KMS-11 (cell line): ENCODE results near the gene RTN4.
A peak's percentile ranks its signal among the peaks of the same experiment; 100 is the strongest.

Experiments
- H2AFZ ChIP-seq: fragments of 200-600 bp; sonication (generic); 2 replicates; pipeline ENCODE4 v1.6.1; 2016; ENCODE audit warnings: antibody characterized with exemption, mixed run types, low read depth
- H3K27ac ChIP-seq: fragments of 200-600 bp; sonication (generic); 2 replicates; pipeline ENCODE4 v1.6.1; 2016; ENCODE audit warnings: mild to moderate bottlenecking, mixed run types
- H3K27me3 ChIP-seq: fragments of 200-600 bp; sonication (generic); 2 replicates; pipeline ENCODE4 v1.6.1; 2017; ENCODE audit warnings: mild to moderate bottlenecking, low read depth, mixed run types, moderate library complexity; ENCODE audit not compliant: insufficient read depth
- H3K36me3 ChIP-seq: fragments of 200-600 bp; sonication (generic); 2 replicates; pipeline ENCODE4 v1.6.1; 2017; ENCODE audit warnings: mild to moderate bottlenecking, mixed run types; ENCODE audit not compliant: insufficient read depth
- H3K4me1 ChIP-seq: fragments of 200-600 bp; sonication (generic); 2 replicates; pipeline ENCODE4 v1.6.1; 2016; ENCODE audit warnings: mild to moderate bottlenecking, low read depth, mixed run types; ENCODE audit not compliant: poor library complexity, severe bottlenecking
- H3K4me2 ChIP-seq: fragments of 200-600 bp; sonication (generic); 2 replicates; pipeline ENCODE4 v1.7.0; 2016; ENCODE audit warnings: mild to moderate bottlenecking, mixed run types
- H3K4me3 ChIP-seq: fragments of 200-600 bp; sonication (generic); IDR thresholded peaks from 2 replicates; pipeline ENCODE4 v1.6.1; 2017; ENCODE audit warnings: low read depth, low read length, mixed read lengths; ENCODE audit not compliant: insufficient read depth
- H3K79me2 ChIP-seq: fragments of 200-600 bp; sonication (generic); 2 replicates; pipeline ENCODE4 v1.6.1; 2016; ENCODE audit warnings: low read depth, mixed run types; ENCODE audit not compliant: insufficient read depth
- H3K9ac ChIP-seq: fragments of 200-600 bp; sonication (generic); 2 replicates; pipeline ENCODE4 v1.6.1; 2016; ENCODE audit warnings: mild to moderate bottlenecking, mixed run types
- H4K20me1 ChIP-seq: fragments of 200-600 bp; sonication (generic); 2 replicates; pipeline ENCODE4 v1.6.1; 2016; ENCODE audit warnings: mild to moderate bottlenecking, mixed run types; ENCODE audit not compliant: insufficient read depth
- TF ChIP-seq, protein P1 (sequence below): fragments of 200-600 bp; sonication (generic); conservative IDR thresholded peaks from 2 replicates; pipeline ENCODE4 v1.6.1; 2017; ENCODE audit warnings: low read depth, mild to moderate bottlenecking, antibody characterized with exemption, low read length, moderate library complexity, mixed read lengths

The RTN4 gene

DNA sequence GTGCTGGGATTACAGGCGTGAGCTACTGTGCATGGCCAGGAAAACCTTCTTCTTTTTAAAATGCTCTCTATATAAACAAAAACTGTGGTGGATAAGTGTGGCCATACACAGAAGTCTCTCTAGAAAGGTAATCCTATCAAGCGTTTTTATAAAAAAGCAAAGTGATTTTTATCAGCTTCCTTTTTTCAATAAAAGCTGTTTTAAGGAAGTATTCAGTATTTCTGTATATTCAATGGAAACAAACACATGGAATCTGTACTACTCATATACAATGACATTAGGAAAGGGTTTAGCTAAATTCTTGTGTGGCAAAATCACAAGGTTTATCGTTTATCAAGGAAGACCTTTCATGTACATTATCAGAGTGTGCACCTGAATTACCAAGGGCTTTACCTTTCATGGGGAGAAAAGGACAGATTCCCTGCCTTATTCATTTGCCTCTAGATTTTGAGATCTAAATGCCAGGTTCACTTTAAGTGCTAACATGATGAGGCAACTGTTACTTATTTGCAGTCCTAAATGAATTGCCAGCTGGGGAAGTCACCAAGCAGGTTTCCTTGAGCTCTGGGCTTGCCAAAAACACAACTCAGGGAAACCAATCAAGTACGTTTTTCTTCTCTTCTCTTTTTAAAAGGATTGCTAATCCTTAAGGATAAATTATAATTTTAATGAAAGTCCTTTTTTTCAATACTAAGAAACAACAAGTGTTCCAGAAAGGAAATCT lies 70.8 kb downstream of the RTN4 start:
- TF ChIP-seq, protein P1, sequence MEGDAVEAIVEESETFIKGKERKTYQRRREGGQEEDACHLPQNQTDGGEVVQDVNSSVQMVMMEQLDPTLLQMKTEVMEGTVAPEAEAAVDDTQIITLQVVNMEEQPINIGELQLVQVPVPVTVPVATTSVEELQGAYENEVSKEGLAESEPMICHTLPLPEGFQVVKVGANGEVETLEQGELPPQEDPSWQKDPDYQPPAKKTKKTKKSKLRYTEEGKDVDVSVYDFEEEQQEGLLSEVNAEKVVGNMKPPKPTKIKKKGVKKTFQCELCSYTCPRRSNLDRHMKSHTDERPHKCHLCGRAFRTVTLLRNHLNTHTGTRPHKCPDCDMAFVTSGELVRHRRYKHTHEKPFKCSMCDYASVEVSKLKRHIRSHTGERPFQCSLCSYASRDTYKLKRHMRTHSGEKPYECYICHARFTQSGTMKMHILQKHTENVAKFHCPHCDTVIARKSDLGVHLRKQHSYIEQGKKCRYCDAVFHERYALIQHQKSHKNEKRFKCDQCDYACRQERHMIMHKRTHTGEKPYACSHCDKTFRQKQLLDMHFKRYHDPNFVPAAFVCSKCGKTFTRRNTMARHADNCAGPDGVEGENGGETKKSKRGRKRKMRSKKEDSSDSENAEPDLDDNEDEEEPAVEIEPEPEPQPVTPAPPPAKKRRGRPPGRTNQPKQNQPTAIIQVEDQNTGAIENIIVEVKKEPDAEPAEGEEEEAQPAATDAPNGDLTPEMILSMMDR: no peak
- H4K20me1 ChIP-seq: no peaks in the 10 kb centered on the region
- peaks cover 45% of the 10 kb centered on the region for H3K79me2 ChIP-seq
- no peaks in the 10 kb centered on the region for H3K27me3 ChIP-seq
- H3K4me1 ChIP-seq: peaks cover 62% of the 10 kb centered on the region
- H3K4me2 ChIP-seq: no peak overlapping the region
- no peak overlapping the region for H2AFZ ChIP-seq
- no peak overlapping the region for H3K9ac ChIP-seq
- H3K4me3 ChIP-seq: no peak overlapping the region
- H3K27ac ChIP-seq: no peak overlapping the region
- no peaks in the 10 kb centered on the region; the same call in 1 of the 2 replicates for H3K36me3 ChIP-seq

DNA sequence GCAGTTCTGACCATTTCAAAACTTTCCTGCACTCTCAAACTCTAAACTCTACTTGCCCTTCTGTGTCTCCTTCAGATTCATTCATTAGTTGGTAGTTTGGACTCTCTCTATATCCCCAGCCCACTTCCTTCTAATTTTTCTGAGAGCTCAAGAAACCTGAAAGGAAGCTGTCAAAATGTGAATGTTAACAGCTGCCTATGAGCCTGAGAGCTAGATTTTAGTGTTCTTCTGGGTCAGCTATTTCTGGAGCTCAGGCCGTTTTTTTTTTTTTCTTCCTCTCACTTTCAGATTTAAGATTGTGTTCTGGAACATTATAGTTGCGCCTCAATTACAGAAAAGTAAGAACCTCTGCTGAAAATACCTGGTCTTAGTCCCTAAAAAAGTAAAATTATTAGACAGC lies 73.1 kb downstream of the RTN4 start:
- H2AFZ ChIP-seq: no peak overlapping the region
- TF ChIP-seq, protein P1: no peak
- peaks cover 56% of the 10 kb centered on the region for H3K4me1 ChIP-seq
- H3K27me3 ChIP-seq: no peaks in the 10 kb centered on the region
- H4K20me1 ChIP-seq: no peaks in the 10 kb centered on the region
- peaks cover 46% of the 10 kb centered on the region for H3K79me2 ChIP-seq
- peak overlapping the region; percentile 58 for H3K27ac ChIP-seq
- H3K4me3 ChIP-seq: peak overlapping the region; percentile 22
- H3K4me2 ChIP-seq: peak overlapping the region; percentile 59
- H3K9ac ChIP-seq: peak overlapping the region; percentile 10; the same call in 1 of the 2 replicates
- no peaks in the 10 kb centered on the region; the same call in 1 of the 2 replicates for H3K36me3 ChIP-seq

DNA sequence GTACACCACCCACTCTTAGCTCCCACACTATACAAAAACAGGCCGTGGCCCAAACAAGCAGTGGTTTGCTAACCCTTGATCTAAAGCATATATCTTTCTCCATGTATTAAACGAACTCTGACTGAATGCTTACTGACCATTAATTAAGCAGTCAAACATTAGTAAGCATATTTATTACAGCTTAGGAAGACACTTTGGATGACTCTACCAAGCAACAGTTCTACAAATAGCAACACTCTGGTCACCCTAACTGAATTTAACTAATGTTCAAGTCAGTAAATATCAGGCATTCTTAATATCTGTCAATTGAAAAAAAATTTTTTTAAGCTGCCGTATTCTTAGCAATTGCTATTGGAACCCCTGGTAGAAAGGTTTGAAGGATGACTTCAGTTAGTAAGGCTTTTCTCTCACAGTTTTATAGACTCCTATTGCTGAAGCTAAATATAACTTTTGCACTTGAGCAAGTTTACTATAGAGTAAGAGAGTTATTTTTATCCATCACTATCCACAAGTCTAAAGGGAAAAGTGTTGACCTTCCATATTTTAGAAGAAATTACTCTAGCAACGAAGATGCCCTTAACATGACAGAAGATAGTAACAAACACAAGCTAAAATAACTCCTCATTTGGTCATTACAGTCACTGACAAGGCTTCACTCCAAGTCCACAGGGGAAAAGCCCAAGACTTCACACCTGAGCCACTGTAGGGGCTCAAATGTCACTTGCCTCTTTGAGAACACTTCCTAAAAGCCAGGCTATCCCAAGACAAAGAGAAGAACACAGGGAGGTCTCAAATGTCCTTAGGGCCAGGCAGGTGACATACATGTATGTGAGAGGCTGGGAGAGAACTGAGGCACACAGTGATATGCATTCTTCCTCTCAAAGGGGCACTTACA lies 74.4 kb downstream of the RTN4 start:
- TF ChIP-seq, protein P1: no peak
- H3K4me3 ChIP-seq: no peak overlapping the region
- H3K27ac ChIP-seq: no peak overlapping the region; the same call in 1 of the 2 replicates
- no peak overlapping the region for H3K9ac ChIP-seq
- no peaks in the 10 kb centered on the region; the same call in 1 of the 2 replicates for H3K36me3 ChIP-seq
- H3K27me3 ChIP-seq: no peaks in the 10 kb centered on the region
- H3K4me1 ChIP-seq: peaks cover 52% of the 10 kb centered on the region
- H4K20me1 ChIP-seq: no peaks in the 10 kb centered on the region
- H3K4me2 ChIP-seq: peak overlapping the region; percentile 59; the same call in 1 of the 2 replicates
- peaks cover 46% of the 10 kb centered on the region for H3K79me2 ChIP-seq
- H2AFZ ChIP-seq: no peak overlapping the region

DNA sequence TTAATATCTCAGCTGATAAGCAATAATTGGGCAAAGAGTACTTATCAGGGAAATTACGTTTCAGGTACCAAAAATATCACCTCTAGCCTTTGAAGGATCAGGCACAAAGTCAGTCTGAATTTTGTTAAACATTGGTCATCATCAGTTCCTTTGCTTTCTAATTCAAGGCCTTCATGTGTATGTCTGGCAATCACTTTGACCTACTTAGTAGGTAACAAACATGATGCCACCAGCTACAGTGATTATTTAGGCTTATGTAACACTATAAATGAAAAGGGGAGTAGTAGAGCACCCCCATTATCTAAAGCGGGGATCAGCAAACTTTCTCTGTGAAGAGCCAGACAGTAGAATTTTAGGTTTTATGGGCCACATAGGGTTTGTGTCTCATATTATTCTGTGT lies 75.1 kb downstream of the RTN4 start:
- Histone ChIP-seq H3K4me2 (no peak overlapping the region), H3K4me3 (no peak overlapping the region), H3K79me2 (peaks cover 46% of the 10 kb centered on the region), H3K4me1 (peaks cover 50% of the 10 kb centered on the region), H3K27ac (no peak overlapping the region), H4K20me1 (no peaks in the 10 kb centered on the region), H3K36me3 (no peaks in the 10 kb centered on the region), H3K9ac (no peak overlapping the region), H3K27me3 (no peaks in the 10 kb centered on the region), H2AFZ (no peak overlapping the region)
- TF ChIP-seq, protein P1: no peak
